Measurements from ENCODE around the gene CTR9. TPM values are rescaled to one million over a fixed set of nuclear protein-coding genes. Genes with fewer than 3 reads are reported as not detected.

CTR9 gene
- total and polyA plus RNA-seq, 2 of the 13 experiments (the other 11 are each of a cell fraction or from before 2014, with no cell fraction given): 6.6 to 22.1 TPM

DNA sequence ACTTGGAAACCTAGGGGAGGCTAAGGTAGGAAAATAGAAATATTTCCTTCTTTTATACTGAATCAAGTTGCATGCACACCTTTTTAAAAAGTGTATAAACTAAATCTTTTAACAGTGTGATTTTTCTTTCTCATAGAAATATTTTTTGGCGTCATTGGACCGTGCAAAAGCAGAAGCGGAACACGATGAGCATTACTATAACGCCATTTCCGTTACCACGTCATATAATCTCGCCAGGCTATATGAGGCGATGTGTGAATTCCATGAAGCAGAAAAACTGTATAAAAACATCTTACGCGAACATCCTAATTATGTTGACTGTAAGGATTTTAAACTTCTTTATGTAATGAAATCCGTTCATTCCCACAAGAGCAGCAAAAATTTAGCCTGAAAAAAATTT, 13.4 kb downstream of the CTR9 start (continued):
- TF ChIP-seq, protein P1, sequence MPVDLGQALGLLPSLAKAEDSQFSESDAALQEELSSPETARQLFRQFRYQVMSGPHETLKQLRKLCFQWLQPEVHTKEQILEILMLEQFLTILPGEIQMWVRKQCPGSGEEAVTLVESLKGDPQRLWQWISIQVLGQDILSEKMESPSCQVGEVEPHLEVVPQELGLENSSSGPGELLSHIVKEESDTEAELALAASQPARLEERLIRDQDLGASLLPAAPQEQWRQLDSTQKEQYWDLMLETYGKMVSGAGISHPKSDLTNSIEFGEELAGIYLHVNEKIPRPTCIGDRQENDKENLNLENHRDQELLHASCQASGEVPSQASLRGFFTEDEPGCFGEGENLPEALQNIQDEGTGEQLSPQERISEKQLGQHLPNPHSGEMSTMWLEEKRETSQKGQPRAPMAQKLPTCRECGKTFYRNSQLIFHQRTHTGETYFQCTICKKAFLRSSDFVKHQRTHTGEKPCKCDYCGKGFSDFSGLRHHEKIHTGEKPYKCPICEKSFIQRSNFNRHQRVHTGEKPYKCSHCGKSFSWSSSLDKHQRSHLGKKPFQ (CRISPR knock-in tag; IDR thresholded peaks at IDR 0.05; ENCODE audit: insufficient replicate concordance): no peak
- no peak for TF ChIP-seq ZFP36L2 (CRISPR knock-in tag; IDR thresholded peaks at IDR 0.05)
- TF ChIP-seq, protein P2, sequence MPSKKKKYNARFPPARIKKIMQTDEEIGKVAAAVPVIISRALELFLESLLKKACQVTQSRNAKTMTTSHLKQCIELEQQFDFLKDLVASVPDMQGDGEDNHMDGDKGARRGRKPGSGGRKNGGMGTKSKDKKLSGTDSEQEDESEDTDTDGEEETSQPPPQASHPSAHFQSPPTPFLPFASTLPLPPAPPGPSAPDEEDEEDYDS (CRISPR knock-in tag; IDR thresholded peaks at IDR 0.05): no peak
- no peak for TF ChIP-seq ZNF292 (CRISPR knock-in tag; IDR thresholded peaks at IDR 0.05; ENCODE audit: borderline replicate concordance, low read depth)
- TF ChIP-seq ZFP41 (CRISPR knock-in tag; IDR thresholded peaks at IDR 0.05; ENCODE audit: borderline replicate concordance): no peak
- TF ChIP-seq, protein P3, sequence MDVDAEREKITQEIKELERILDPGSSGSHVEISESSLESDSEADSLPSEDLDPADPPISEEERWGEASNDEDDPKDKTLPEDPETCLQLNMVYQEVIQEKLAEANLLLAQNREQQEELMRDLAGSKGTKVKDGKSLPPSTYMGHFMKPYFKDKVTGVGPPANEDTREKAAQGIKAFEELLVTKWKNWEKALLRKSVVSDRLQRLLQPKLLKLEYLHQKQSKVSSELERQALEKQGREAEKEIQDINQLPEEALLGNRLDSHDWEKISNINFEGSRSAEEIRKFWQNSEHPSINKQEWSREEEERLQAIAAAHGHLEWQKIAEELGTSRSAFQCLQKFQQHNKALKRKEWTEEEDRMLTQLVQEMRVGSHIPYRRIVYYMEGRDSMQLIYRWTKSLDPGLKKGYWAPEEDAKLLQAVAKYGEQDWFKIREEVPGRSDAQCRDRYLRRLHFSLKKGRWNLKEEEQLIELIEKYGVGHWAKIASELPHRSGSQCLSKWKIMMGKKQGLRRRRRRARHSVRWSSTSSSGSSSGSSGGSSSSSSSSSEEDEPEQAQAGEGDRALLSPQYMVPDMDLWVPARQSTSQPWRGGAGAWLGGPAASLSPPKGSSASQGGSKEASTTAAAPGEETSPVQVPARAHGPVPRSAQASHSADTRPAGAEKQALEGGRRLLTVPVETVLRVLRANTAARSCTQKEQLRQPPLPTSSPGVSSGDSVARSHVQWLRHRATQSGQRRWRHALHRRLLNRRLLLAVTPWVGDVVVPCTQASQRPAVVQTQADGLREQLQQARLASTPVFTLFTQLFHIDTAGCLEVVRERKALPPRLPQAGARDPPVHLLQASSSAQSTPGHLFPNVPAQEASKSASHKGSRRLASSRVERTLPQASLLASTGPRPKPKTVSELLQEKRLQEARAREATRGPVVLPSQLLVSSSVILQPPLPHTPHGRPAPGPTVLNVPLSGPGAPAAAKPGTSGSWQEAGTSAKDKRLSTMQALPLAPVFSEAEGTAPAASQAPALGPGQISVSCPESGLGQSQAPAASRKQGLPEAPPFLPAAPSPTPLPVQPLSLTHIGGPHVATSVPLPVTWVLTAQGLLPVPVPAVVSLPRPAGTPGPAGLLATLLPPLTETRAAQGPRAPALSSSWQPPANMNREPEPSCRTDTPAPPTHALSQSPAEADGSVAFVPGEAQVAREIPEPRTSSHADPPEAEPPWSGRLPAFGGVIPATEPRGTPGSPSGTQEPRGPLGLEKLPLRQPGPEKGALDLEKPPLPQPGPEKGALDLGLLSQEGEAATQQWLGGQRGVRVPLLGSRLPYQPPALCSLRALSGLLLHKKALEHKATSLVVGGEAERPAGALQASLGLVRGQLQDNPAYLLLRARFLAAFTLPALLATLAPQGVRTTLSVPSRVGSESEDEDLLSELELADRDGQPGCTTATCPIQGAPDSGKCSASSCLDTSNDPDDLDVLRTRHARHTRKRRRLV (CRISPR knock-in tag; IDR thresholded peaks at IDR 0.05): no peak

Measured in HepG2 (cell line).